Measurements from ENCODE around the gene SLC6A1. TPM values are rescaled to one million over a fixed set of nuclear protein-coding genes. Genes with fewer than 3 reads are reported as not detected.

Gene SLC6A1
- total RNA-seq, 1 donor from 2014 or later, result 3.1 TPM

GRCh38 chr3:10970306-10970960 lies 22.1 kb upstream of the SLC6A1 start:
- DNase-seq, result no peak

- DNase-seq, result no peak
These were observed 20.3 kb upstream of the SLC6A1 start for GRCh38 chr3:10972072-10972782.

- no peak for DNase-seq
These were observed 19.4 kb upstream of the SLC6A1 start for GRCh38 chr3:10973046-10973595.

- no peak for DNase-seq
These were observed 18.4 kb upstream of the SLC6A1 start for GRCh38 chr3:10974131-10974530.

- DNase-seq, result no peak
These were observed 17.7 kb upstream of the SLC6A1 start for GRCh38 chr3:10974746-10975375.

GRCh38 chr3:10975695-10976234 lies 16.8 kb upstream of the SLC6A1 start:
- no peak for DNase-seq

- no peak for DNase-seq
These were observed 15.8 kb upstream of the SLC6A1 start for GRCh38 chr3:10976770-10977169.

GRCh38 chr3:10977892-10978510 lies 14.5 kb upstream of the SLC6A1 start:
- DNase-seq, result no peak

GRCh38 chr3:10978956-10979355 lies 13.6 kb upstream of the SLC6A1 start:
- no peak for DNase-seq

GRCh38 chr3:10980312-10980711 lies 12.2 kb upstream of the SLC6A1 start:
- no peak for DNase-seq

GRCh38 chr3:10981031-10981430 lies 11.5 kb upstream of the SLC6A1 start:
- no peak for DNase-seq

GRCh38 chr3:10981961-10982360 lies 10.6 kb upstream of the SLC6A1 start:
- no peak for DNase-seq

GRCh38 chr3:10982782-10983181 lies 9.8 kb upstream of the SLC6A1 start:
- no peak for DNase-seq

GRCh38 chr3:10983219-10983916 lies 9.2 kb upstream of the SLC6A1 start:
- peak; percentile 64 for DNase-seq

GRCh38 chr3:10984371-10984896 lies 8.1 kb upstream of the SLC6A1 start:
- DNase-seq, result no peak

- no peak for DNase-seq
These were observed 7.4 kb upstream of the SLC6A1 start for GRCh38 chr3:10985181-10985580.

- no peak for DNase-seq
These were observed 6.0 kb upstream of the SLC6A1 start for GRCh38 chr3:10986592-10986991.

GRCh38 chr3:10988001-10988665 lies 4.4 kb upstream of the SLC6A1 start:
- no peak for DNase-seq

- DNase-seq, result no peak
These were observed 3.5 kb upstream of the SLC6A1 start for GRCh38 chr3:10988991-10989484.

GRCh38 chr3:10992943-10993728 lies 588 bp downstream of the SLC6A1 start:
- DNase-seq, result no peak
